GM12891 (cell line): ENCODE measurements around the gene GUCA2B.

Experiments used
- PAX5 ChIP-seq: IDR thresholded peaks from 2 replicates; pipeline ENCODE4 v1.6.1; 2011; ENCODE audit warnings: low read length, moderate library complexity, mild to moderate bottlenecking; ENCODE audit not compliant: insufficient read depth, severe bottlenecking
- POLR2A ChIP-seq: IDR thresholded peaks from 2 replicates; pipeline ENCODE4 v1.6.1; 2011; ENCODE audit warnings: low read depth, low read length, control low read depth
- POLR2AphosphoS5 ChIP-seq: IDR thresholded peaks from 2 replicates; pipeline ENCODE4 v1.6.1; 2011; ENCODE audit warnings: low read depth, low read length, control low read depth
- POU2F2 ChIP-seq: IDR thresholded peaks from 2 replicates; pipeline ENCODE4 v1.6.1; 2011; ENCODE audit warnings: low read depth, mild to moderate bottlenecking, control low read depth, low read length, moderate library complexity
- SPI1 ChIP-seq: IDR thresholded peaks from 2 replicates; pipeline ENCODE4 v1.6.1; 2011; ENCODE audit warnings: low read depth, low read length, control low read depth
- TAF1 ChIP-seq: IDR thresholded peaks from 2 replicates; pipeline ENCODE4 v1.6.1; 2011; ENCODE audit warnings: low read depth, low read length, control low read depth

GRCh38 chr1:42170779-42171621 lies 17.8 kb downstream of the GUCA2B start:
- TF ChIP-seq TAF1: no peak
- TF ChIP-seq POLR2AphosphoS5: no peak
- TF ChIP-seq POLR2A: no peak
- no peak for TF ChIP-seq SPI1
- no peak for TF ChIP-seq PAX5
- TF ChIP-seq POU2F2: no peak
